PC-3 (cell line): ENCODE results near the gene CHTOP. TPM values are rescaled to one million over a fixed set of nuclear protein-coding genes. Genes with fewer than 3 reads are reported as not detected.

Experiments used
- ATAC-seq: fragments of 200-7000 bp; cut with Tn5 transposase; 2 replicates; pipeline ENCODE4 v1.9.1; 2020; ENCODE audit warnings: mild to moderate bottlenecking, moderate library complexity
- BruUV-seq: library from RNA; stranded (reverse); fragments of 400-500 nt; replicated peaks from 2 replicates; lab custom pipeline; 2021; lab: Mats Ljungman, UMichigan
- CTCF ChIA-PET: fragments of 300-600 bp; sonication (Branson Sonifier 250); formaldehyde crosslinking; loops from one replicate; lab custom pipeline; 2022; ENCODE audit warnings: antibody characterized with exemption; lab: Charles Lee
- POLR2A ChIA-PET: fragments of 300-600 bp; sonication (Branson Sonifier 250); formaldehyde crosslinking; loops from one replicate; lab custom pipeline; 2022; ENCODE audit warnings: antibody characterized with exemption; ENCODE audit not compliant: unreplicated experiment; lab: Charles Lee
- DNase-seq: peaks from one replicate; pipeline ENCODE4 v3.0.0-alpha.2; 2015
- H2AFZ ChIP-seq: fragments of 300-600 bp; sonication (generic); 2 replicates; pipeline ENCODE4 v1.6.0; 2016; ENCODE audit warnings: antibody characterized with exemption, low read length
- H3F3A ChIP-seq: fragments of 300-600 bp; sonication (generic); one replicate; pipeline ENCODE4 v1.6.0; 2017; ENCODE audit warnings: antibody characterized with exemption, low read length, control low read depth, mild to moderate bottlenecking; ENCODE audit not compliant: unreplicated experiment
- H3K27ac ChIP-seq: fragments of 300-600 bp; sonication (generic); 2 replicates; pipeline ENCODE4 v1.5.1; 2016; ENCODE audit warnings: mild to moderate bottlenecking, low read length
- H3K27me3 ChIP-seq: fragments of 300-600 bp; sonication (generic); 2 replicates; pipeline ENCODE4 v1.6.1; 2016; ENCODE audit warnings: low read length, mixed read lengths
- H3K36me3 ChIP-seq: fragments of 300-600 bp; sonication (generic); 2 replicates; pipeline ENCODE4 v1.6.1; 2016; ENCODE audit warnings: low read depth, mixed run types, low read length, mixed read lengths
- H3K4me1 ChIP-seq: fragments of 300-600 bp; sonication (generic); 2 replicates; pipeline ENCODE4 v1.5.1; 2016; ENCODE audit warnings: low read length; ENCODE audit not compliant: insufficient read depth
- H3K4me2 ChIP-seq: fragments of 300-600 bp; sonication (generic); 2 replicates; pipeline ENCODE4 v1.6.0; 2016; ENCODE audit warnings: low read length
- H3K4me3 ChIP-seq: fragments of 300-600 bp; sonication (generic); 2 replicates; pipeline ENCODE4 v1.5.1; 2016; ENCODE audit warnings: mild to moderate bottlenecking, low read length, mixed read lengths
- H3K79me2 ChIP-seq: fragments of 300-600 bp; sonication (generic); 2 replicates; pipeline ENCODE4 v1.6.1; 2017; ENCODE audit warnings: low read length, mixed read lengths
- H3K9ac ChIP-seq: fragments of 300-600 bp; sonication (generic); 2 replicates; pipeline ENCODE4 v1.6.0; 2016; ENCODE audit warnings: mild to moderate bottlenecking, low read length
- H3K9me2 ChIP-seq: fragments of 300-600 bp; sonication (generic); replicated peaks from 2 replicates; pipeline ENCODE4 v1.6.1; 2016; ENCODE audit warnings: mixed run types, low read length, mixed read lengths
- H3K9me3 ChIP-seq: fragments of 300-600 bp; sonication (generic); 2 replicates; pipeline ENCODE4 v1.6.1; 2016; ENCODE audit warnings: low read length, mixed read lengths
- H4K20me1 ChIP-seq: fragments of 300-600 bp; sonication (generic); 2 replicates; pipeline ENCODE4 v1.6.1; 2016; ENCODE audit warnings: low read length, mixed read lengths
- EZH2 ChIP-seq: fragments of 300-600 bp; sonication (generic); IDR thresholded peaks from one replicate; pipeline ENCODE4 v1.6.1; 2017; ENCODE audit warnings: antibody characterized with exemption, mild to moderate bottlenecking, low read length; ENCODE audit not compliant: unreplicated experiment
- EZH2phosphoT487 ChIP-seq: fragments of 300-600 bp; sonication (generic); IDR thresholded peaks from 2 replicates; pipeline ENCODE4 v1.6.1; 2018; ENCODE audit warnings: mild to moderate bottlenecking, antibody characterized with exemption, low read length, borderline replicate concordance
- intact Hi-C: fragments of 100-400 bp; cut with micrococcal nuclease; formaldehyde crosslinking; loops from 2 replicates; pipeline ENCODE4 v1.9.0; 2023
- total RNA-seq: library from RNA; depleted of rRNA; stranded (reverse); fragments of >200 nt; gene quantifications from 2 replicates; pipeline ENCODE4 v1.2.3, GENCODE V29; 2014
- TF ChIP-seq, protein P1 (sequence below): fragments of 300-600 bp; sonication (generic); conservative IDR thresholded peaks from 2 replicates; pipeline ENCODE4 v1.5.1; 2017; ENCODE audit warnings: antibody characterized with exemption, low read depth, mild to moderate bottlenecking, low read length

Gene CHTOP
- total RNA-seq, 1 experiment from 2014 or later: 101 TPM

DNA sequence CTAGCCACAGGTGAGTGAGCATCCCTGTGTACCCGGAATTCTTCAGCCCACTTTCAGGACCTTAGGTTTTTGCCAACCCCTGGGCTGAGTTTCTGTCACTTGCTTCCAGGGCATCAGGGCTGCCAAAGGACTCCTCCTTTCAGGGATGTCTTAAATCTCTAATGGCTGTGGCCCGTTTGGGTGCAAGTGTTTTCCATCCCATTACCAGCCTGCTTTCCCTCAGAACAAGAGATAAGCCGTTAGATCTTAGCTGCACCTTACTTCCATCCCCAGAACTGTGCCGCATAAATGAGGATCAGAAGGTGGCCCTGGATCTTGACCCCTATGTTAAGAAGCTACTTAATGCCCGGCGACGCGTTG is 25.3 kb downstream of the CHTOP start:
- Histone ChIP-seq H3F3A (peaks cover 21% of the 10 kb centered on the region), H3K9ac (peak overlapping the region; percentile 90), H2AFZ (peak overlapping the region; percentile 91), H3K9me3 (no peaks in the 10 kb centered on the region), H3K27ac (no peak overlapping the region), H3K36me3 (peaks cover 34% of the 10 kb centered on the region), H3K4me2 (peak overlapping the region; percentile 96), H3K4me1 (peaks cover 14% of the 10 kb centered on the region; the same call in 1 of the 2 replicates), H3K79me2 (peaks cover 13% of the 10 kb centered on the region), H3K4me3 (peak overlapping the region; percentile 89), H3K9me2 (no peaks in the 10 kb centered on the region), H3K27me3 (no peaks in the 10 kb centered on the region), H4K20me1 (no peaks in the 10 kb centered on the region)
- POLR2A ChIA-PET: interaction anchor here (0.6 to 0.7 kb wide), 3 partner anchors 46 to 332 kb away, joined by 3 to 8 read pairs (median 4); partner anchors contain the start of genes INTS3 and S100A16
- peak; percentile 12 for ATAC-seq
- no TSS peak for BruUV-seq
- no peak for TF ChIP-seq EZH2
- CTCF ChIA-PET: interaction anchor here (0.7 kb wide), 1 partner anchor 32 kb away, joined by 4 read pairs; the partner anchor contains the start of gene S100A13
- DNase-seq: no peak
- intact Hi-C loops: loop anchor here (2.0 kb wide), 1 partner anchor 24 kb away; the partner anchor contains the start of gene CHTOP

DNA sequence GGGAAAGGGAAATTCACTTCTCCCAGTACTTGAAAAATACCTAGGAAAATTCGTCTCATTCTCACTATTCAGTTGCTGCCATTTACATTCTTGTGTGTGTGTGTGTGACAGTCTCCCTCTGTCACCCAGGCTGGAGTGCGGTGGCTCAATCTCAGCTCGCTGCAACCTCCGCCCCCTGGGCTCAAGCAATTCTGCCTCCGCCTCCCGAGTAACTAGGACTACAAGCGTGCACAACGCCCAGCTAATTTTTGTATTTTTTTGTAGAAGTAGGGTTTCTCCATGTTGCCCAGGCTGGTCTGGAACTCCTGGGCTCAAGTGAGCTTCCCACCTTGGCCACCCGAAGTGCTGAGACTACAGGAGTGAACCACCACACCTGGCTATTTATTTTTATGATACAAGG is 25.8 kb downstream of the CHTOP start:
- POLR2A ChIA-PET: interaction anchor here (0.6 to 0.7 kb wide), 2 partner anchors 47 to 331 kb away, joined by 3 to 4 read pairs; partner anchors contain the start of gene S100A16
- DNase-seq (no peak), ATAC-seq (0 out of 2 replicates have a peak, but pooled peaks have one; percentile 3)
- Histone ChIP-seq H3K27me3 (no peaks in the 10 kb centered on the region), H3K9me2 (no peaks in the 10 kb centered on the region), H3K27ac (no peak overlapping the region), H3K4me2 (peak overlapping the region; percentile 96), H4K20me1 (no peaks in the 10 kb centered on the region), H3K9me3 (no peaks in the 10 kb centered on the region), H3F3A (peaks cover 22% of the 10 kb centered on the region), H3K4me3 (peak overlapping the region; percentile 89), H3K9ac (peak overlapping the region; percentile 90), H2AFZ (no peak overlapping the region), H3K79me2 (peaks cover 13% of the 10 kb centered on the region), H3K4me1 (peaks cover 14% of the 10 kb centered on the region; the same call in 1 of the 2 replicates), H3K36me3 (peaks cover 39% of the 10 kb centered on the region)
- intact Hi-C loops: loop anchor here (2.0 kb wide), 1 partner anchor 25 kb away; the partner anchor contains the start of gene CHTOP
- TF ChIP-seq, protein P1, sequence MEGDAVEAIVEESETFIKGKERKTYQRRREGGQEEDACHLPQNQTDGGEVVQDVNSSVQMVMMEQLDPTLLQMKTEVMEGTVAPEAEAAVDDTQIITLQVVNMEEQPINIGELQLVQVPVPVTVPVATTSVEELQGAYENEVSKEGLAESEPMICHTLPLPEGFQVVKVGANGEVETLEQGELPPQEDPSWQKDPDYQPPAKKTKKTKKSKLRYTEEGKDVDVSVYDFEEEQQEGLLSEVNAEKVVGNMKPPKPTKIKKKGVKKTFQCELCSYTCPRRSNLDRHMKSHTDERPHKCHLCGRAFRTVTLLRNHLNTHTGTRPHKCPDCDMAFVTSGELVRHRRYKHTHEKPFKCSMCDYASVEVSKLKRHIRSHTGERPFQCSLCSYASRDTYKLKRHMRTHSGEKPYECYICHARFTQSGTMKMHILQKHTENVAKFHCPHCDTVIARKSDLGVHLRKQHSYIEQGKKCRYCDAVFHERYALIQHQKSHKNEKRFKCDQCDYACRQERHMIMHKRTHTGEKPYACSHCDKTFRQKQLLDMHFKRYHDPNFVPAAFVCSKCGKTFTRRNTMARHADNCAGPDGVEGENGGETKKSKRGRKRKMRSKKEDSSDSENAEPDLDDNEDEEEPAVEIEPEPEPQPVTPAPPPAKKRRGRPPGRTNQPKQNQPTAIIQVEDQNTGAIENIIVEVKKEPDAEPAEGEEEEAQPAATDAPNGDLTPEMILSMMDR: no peak
- TF ChIP-seq EZH2phosphoT487: no peak
- no peak for TF ChIP-seq EZH2
- CTCF ChIA-PET: interaction anchor here (0.7 kb wide), 1 partner anchor 32 kb away, joined by 4 read pairs; the partner anchor contains the start of gene S100A13
- no TSS peak for BruUV-seq

DNA sequence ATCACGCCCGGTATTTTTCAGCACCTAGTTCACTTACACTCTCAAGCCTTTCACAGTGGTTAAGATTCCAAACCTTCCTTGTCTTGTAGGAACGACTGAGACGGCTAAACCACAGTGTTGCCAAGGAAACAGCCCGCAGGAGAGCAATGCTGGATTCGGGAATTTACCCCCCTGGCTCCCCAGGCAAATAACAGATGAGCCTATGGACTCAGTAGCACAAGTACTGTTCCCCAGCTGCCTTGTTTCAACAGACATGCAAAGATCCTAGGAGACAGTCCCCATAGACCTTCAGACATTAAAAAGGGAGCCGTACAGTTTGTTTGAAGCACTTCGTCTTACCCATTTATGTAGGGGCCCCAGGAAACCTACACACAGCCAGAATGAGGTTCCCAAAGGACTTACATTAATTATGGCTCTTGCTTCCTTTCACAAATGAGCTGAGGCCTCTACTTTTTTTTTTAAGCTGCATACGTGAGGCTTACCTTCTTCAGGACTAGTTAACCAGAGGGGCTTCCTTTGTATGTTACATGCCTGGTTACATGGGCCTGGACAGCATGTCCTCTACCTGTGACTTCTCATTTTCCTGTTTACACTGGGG is 27.3 kb downstream of the CHTOP start:
- ChIA-PET CTCF (no interaction called here), POLR2A (no interaction called here)
- Histone ChIP-seq H3F3A (peaks cover 22% of the 10 kb centered on the region), H3K79me2 (peaks cover 17% of the 10 kb centered on the region), H3K9me3 (no peaks in the 10 kb centered on the region), H3K4me1 (peaks cover 14% of the 10 kb centered on the region; the same call in 1 of the 2 replicates), H3K36me3 (peaks cover 55% of the 10 kb centered on the region), H3K9me2 (no peaks in the 10 kb centered on the region), H3K27ac (no peak overlapping the region), H3K4me3 (no peak overlapping the region), H2AFZ (no peak overlapping the region), H3K27me3 (no peaks in the 10 kb centered on the region), H4K20me1 (no peaks in the 10 kb centered on the region), H3K4me2 (no peak overlapping the region), H3K9ac (no peak overlapping the region)
- DNase-seq: no peak
- TF ChIP-seq EZH2 (no peak), EZH2phosphoT487 (no peak)
- TF ChIP-seq, protein P1: no peak
- no peak for ATAC-seq
- BruUV-seq: no TSS peak
- intact Hi-C loops: no loop called here
